AG09309 (cell line): ENCODE results near the gene LRRC28.

Experiments used
- DNase-seq: peaks from one replicate; pipeline ENCODE4 v3.0.0-alpha.2; 2010; ENCODE audit warnings: low read depth
- H3K4me3 ChIP-seq: 2 replicates; pipeline ENCODE4 v1.5.1; 2011; ENCODE audit warnings: mild to moderate bottlenecking, low read depth, low read length, moderate library complexity; ENCODE audit not compliant: control insufficient read depth
- CTCF ChIP-seq: IDR thresholded peaks from 2 replicates; pipeline ENCODE4 v1.5.1; 2011; ENCODE audit warnings: mild to moderate bottlenecking, low read depth, low read length, inconsistent platforms; ENCODE audit not compliant: insufficient read depth, control insufficient read depth; ENCODE audit errors: missing control alignments

LRRC28 gene

GRCh38 chr15:99212406-99212805, 38.9 kb upstream of the LRRC28 start:
- no peak for TF ChIP-seq CTCF
- H3K4me3 ChIP-seq: no peak overlapping the region
- DNase-seq: no peak

- peak; percentile 24 for DNase-seq
Measured at GRCh38 chr15:99213187-99213811, 38.0 kb upstream of the LRRC28 start.

GRCh38 chr15:99224372-99225214, 26.7 kb upstream of the LRRC28 start:
- no peak overlapping the region for H3K4me3 ChIP-seq
- TF ChIP-seq CTCF: no peak
- no peak for DNase-seq

More at GRCh38 chr15:99213187-99213811, 38.0 kb upstream of the LRRC28 start:
- TF ChIP-seq CTCF: peak; percentile 88
- H3K4me3 ChIP-seq: no peak overlapping the region

- H3K4me3 ChIP-seq: no peak overlapping the region
- no peak for DNase-seq
- no peak for TF ChIP-seq CTCF
Measured at GRCh38 chr15:99226802-99227201, 24.5 kb upstream of the LRRC28 start.

GRCh38 chr15:99228120-99228770, 23.0 kb upstream of the LRRC28 start:
- DNase-seq: no peak
- no peak for TF ChIP-seq CTCF
- no peak overlapping the region for H3K4me3 ChIP-seq

- DNase-seq: no peak
- TF ChIP-seq CTCF: no peak
- no peak overlapping the region for H3K4me3 ChIP-seq
Measured at GRCh38 chr15:99230867-99231266, 20.4 kb upstream of the LRRC28 start.
